GM19035 (cell line): ENCODE measurements around the gene SH2B3.
"Not testable (repeated sequence)": the region's sequence is repeated elsewhere in the genome, so short reads cannot be mapped to it uniquely, and the experiment has no call there.

Experiments
- ATAC-seq: cut with Tn5 transposase; IDR thresholded peaks from one replicate; pipeline ENCODE4 v1.9.1; 2021; ENCODE audit not compliant: unreplicated experiment

SH2B3 gene

GRCh38 chr12:111457577-111457976 is 51.9 kb downstream of the SH2B3 start:
- no peak for ATAC-seq

DNA sequence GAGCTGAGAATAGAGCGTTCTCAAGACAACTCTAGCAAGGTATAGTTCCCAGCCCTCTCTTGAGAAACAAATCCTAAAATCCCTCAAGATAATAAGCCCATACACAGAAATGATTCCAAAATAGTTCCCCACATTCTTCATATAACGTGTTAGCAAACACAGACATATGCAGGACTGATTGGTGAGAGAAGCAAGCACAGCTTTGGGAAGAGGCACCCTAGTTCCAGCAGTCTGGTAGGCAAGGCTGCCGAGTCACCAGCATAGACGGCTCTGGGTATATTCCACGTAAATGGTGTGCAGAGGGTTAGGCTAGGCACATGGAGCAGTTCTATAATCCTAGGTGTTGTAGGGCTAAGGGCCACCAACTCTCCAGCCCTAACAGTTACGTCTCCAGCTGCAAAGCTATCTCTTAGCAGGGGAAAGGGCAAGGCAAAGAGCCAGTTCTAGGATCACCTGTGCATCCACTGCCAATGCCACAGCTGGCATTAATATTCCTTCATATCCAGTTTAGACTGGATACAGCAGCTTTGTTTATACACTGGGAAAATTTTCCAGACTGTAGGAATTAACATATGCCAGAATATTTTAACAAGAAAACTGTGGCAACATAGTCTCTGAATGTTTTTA is 52.9 kb downstream of the SH2B3 start:
- no peak for ATAC-seq

- not testable (repeated sequence) for ATAC-seq
Measured at GRCh38 chr12:111460111-111460510, 54.4 kb downstream of the SH2B3 start.

GRCh38 chr12:111462210-111462769 is 56.6 kb downstream of the SH2B3 start:
- no peak for ATAC-seq

- ATAC-seq = no peak
Measured at GRCh38 chr12:111467092-111467856, 61.6 kb downstream of the SH2B3 start.

DNA sequence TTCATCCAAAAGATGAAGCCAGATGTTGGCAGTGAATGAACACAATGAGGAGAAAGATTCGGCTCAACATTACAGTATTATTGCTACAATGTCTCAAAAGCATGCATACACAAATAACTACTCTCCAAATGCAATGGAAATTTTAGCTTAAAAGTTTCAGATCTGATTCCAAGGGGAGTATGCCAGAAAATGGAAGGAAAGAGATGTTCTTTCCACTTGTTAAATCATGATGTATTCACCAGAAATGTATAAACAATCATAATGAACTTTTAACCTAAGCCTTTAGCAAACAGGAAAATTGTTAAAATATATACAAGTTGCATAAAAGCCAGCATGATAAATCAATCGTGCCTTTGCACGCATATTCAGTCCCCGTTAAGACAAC is 62.1 kb downstream of the SH2B3 start:
- ATAC-seq = no peak

DNA sequence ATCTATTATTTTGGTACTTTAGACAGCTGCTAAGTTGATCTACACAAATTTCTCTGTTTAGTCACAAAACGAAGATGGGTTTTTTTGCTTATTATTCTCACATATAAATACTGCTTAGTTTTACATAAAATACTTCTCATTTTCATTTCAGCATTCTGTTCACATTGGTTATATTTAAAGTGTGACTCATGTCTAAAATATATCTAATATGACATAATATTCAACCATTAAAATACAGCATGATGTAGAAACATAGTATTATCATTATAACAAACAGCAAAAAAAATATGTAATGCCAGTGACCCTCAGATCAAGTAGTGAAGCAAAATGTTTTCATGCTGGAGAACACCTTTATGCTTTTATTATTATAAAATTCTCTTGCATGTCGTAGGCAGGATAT is 63.7 kb downstream of the SH2B3 start:
- no peak for ATAC-seq

DNA sequence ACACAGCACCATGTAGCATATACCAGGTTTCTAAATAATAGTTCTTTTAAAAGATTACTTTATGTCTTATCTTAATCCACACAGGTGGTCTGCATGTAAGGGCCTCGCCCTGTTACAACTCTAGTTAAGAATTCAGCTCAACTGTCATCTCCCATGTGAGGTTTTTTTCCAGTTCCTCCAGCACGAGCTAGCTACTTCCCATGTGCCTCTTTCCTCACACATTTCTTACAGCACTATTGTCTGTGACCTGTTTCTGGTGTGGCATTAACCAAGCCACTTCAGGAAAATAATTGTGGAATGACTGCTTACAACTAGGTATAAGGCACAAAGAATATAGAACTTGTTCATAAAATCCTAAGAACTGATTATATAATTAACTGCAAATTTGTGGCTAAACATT is 65.5 kb downstream of the SH2B3 start:
- ATAC-seq = no peak

DNA sequence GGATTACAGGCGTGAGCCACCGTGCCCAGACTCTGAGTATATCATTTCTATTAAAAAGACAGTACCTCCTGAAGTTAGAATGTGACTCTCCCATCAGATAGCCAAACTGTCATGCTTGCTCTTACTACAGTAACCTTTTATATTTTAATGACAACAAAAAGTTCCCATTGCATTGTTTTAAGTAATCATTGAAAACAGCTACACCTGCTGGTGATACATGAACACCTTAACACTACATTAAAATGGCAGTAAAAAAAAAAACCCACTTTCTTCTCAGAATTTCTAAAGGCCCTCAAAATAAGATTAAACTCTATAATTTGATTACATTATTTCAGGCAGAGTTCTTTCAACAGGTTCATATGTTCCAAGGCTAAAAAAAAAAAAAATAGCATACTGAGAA is 76.7 kb downstream of the SH2B3 start:
- no peak for ATAC-seq

DNA sequence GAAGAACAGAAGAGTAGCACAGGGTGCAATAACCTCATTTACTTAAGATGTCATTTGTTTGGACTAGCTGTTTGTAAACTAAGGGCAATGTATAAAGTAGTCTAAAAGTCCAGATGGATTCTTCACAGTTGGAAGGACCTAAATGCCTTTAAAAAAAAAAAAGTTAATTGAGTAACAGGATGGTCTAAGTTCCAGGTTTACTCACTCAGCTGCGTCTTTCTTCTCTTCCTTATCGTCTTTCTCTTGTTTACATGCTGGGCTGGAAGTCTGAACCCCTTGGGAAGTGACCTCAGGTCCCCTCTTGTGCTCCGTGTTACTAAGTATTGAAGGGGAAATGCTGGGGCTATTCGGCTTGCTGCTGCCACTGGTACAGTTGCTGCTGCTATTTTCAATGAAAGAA is 82.5 kb downstream of the SH2B3 start:
- ATAC-seq = no peak

DNA sequence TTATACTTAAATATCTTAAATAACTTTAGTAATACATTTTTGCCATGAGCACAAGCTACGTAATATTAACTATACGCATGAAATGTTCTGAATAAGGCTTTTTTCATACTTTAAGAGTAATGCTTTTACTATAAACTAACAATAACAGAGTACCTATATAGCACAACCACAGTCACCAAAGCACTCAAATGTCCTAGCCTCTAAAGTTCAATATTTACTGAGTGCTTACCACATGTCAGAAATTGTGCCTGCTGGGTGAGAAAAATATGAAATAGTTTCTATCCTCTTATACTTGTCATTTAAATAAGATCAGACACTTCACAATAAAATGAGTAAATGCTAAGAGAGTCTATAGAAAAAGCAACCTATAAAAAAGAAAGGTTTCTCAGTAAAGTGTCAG is 83.1 kb downstream of the SH2B3 start:
- ATAC-seq = no peak

GRCh38 chr12:111492979-111493378 is 87.3 kb downstream of the SH2B3 start:
- not testable (repeated sequence) for ATAC-seq

DNA sequence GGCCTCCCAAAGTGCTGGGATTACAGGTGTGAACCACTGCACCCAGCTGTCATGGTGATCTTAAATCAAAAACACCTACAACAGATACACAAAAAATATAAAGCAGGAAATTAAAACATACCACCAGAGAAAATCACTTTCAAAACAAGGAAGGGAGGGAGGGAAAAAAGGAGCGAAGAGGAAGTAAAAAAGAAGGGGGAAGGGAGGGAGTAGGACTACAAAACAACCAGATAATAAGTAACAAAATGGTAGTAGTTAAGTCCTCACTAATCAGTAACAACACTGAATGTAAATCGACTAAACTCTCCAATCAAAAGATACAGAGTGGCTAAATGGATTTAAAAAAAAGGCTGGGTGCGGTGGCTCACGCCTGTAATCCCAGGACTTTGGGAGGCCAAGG is 89.0 kb downstream of the SH2B3 start:
- no peak for ATAC-seq
